ENCODE results near the gene TMEM150C.

TMEM150C gene

GRCh38 chr4:82528074-82528473 lies 33.7 kb downstream of the TMEM150C start:
- no peak for TF ChIP-seq CSRNP3 (CRISPR knock-in tag; IDR thresholded peaks at IDR 0.05)
- no peak for TF ChIP-seq CREB5 (CRISPR knock-in tag; IDR thresholded peaks at IDR 0.05; ENCODE audit: low read depth)
- no peak for TF ChIP-seq ZFP3 (CRISPR knock-in tag; IDR thresholded peaks at IDR 0.05)
- TF ChIP-seq PATZ1 (CRISPR knock-in tag; IDR thresholded peaks at IDR 0.05; ENCODE audit: borderline replicate concordance): no peak
- no peak for TF ChIP-seq ZNF565 (CRISPR knock-in tag; conservative IDR thresholded peaks at IDR 0.05; ENCODE audit: low read depth)
- TF ChIP-seq POU6F1 (CRISPR knock-in tag; IDR thresholded peaks at IDR 0.05; ENCODE audit: borderline replicate concordance, low read depth): no peak
- no peak for TF ChIP-seq CSDC2 (CRISPR knock-in tag; IDR thresholded peaks at IDR 0.05)
- TF ChIP-seq ARNTL (CRISPR knock-in tag; IDR thresholded peaks at IDR 0.05; ENCODE audit: borderline replicate concordance, low read depth): no peak
- TF ChIP-seq OSR1 (CRISPR knock-in tag; IDR thresholded peaks at IDR 0.05): no peak
- no peak for TF ChIP-seq TCF4 (CRISPR knock-in tag; IDR thresholded peaks at IDR 0.05; ENCODE audit: borderline replicate concordance)
- TF ChIP-seq SNAI2 (CRISPR knock-in tag; IDR thresholded peaks at IDR 0.05): no peak
- TF ChIP-seq RARB (CRISPR knock-in tag; IDR thresholded peaks at IDR 0.05): no peak
- ATAC-seq: no peak

- TF ChIP-seq ZNF70 (CRISPR knock-in tag; IDR thresholded peaks at IDR 0.05): no peak
- peak; percentile 43; the same call in 1 of the 2 replicates for TF ChIP-seq ISL1 (CRISPR knock-in tag; IDR thresholded peaks at IDR 0.05)
- no peak for ATAC-seq
Measured at GRCh38 chr4:82525307-82525911, 36.4 kb downstream of the TMEM150C start.

GRCh38 chr4:82524570-82525152 lies 37.1 kb downstream of the TMEM150C start:
- ATAC-seq: no peak
- TF ChIP-seq GLIS3 (CRISPR knock-in tag; IDR thresholded peaks at IDR 0.05) (no peak), ISL1 (CRISPR knock-in tag; IDR thresholded peaks at IDR 0.05) (no peak), POU6F1 (CRISPR knock-in tag; IDR thresholded peaks at IDR 0.05; ENCODE audit: borderline replicate concordance, low read depth) (no peak), PPARA (CRISPR knock-in tag; IDR thresholded peaks at IDR 0.05; ENCODE audit: borderline replicate concordance) (no peak), BACH2 (CRISPR knock-in tag; IDR thresholded peaks at IDR 0.05; ENCODE audit: borderline replicate concordance) (no peak), TCF4 (CRISPR knock-in tag; IDR thresholded peaks at IDR 0.05; ENCODE audit: borderline replicate concordance) (no peak), ZC3H10 (CRISPR knock-in tag; IDR thresholded peaks at IDR 0.05) (no peak), ZNF70 (CRISPR knock-in tag; IDR thresholded peaks at IDR 0.05) (no peak), ZNF8 (CRISPR knock-in tag; IDR thresholded peaks at IDR 0.05) (no peak), CSDC2 (CRISPR knock-in tag; IDR thresholded peaks at IDR 0.05) (no peak), SNAI2 (CRISPR knock-in tag; IDR thresholded peaks at IDR 0.05) (no peak), OSR1 (CRISPR knock-in tag; IDR thresholded peaks at IDR 0.05) (no peak), ZFP3 (CRISPR knock-in tag; IDR thresholded peaks at IDR 0.05) (no peak), CREB5 (CRISPR knock-in tag; IDR thresholded peaks at IDR 0.05; ENCODE audit: low read depth) (no peak), ZNF565 (CRISPR knock-in tag; conservative IDR thresholded peaks at IDR 0.05; ENCODE audit: low read depth) (no peak)
